ENCODE data around the gene NKG7. TPM values are rescaled to one million over a fixed set of nuclear protein-coding genes. Genes with fewer than 3 reads are reported as not detected.

The NKG7 gene
- total and polyA plus RNA-seq, 2 experiments from 2014 or later: not detected

DNA sequence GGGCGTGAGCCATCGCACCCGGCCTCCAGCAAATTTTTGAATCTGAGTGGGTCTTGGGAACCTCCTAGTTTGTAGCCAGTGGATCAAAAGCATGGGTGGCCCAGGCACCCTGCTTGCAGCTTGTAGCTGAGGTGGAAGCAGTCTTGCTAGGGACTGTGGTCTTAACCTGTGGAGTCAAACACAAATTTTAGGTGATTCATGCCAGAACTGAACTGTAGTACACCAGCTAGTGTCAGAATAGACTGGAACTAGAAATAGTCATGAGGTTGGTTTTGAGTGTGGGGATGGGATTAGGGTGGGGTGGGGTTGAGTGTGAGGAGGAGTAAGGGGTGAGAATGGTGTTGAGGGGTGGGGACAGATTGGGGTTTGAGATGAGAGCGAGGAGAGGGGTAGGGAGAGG, 9.6 kb upstream of the NKG7 start (continued):
- TF ChIP-seq, protein P1, sequence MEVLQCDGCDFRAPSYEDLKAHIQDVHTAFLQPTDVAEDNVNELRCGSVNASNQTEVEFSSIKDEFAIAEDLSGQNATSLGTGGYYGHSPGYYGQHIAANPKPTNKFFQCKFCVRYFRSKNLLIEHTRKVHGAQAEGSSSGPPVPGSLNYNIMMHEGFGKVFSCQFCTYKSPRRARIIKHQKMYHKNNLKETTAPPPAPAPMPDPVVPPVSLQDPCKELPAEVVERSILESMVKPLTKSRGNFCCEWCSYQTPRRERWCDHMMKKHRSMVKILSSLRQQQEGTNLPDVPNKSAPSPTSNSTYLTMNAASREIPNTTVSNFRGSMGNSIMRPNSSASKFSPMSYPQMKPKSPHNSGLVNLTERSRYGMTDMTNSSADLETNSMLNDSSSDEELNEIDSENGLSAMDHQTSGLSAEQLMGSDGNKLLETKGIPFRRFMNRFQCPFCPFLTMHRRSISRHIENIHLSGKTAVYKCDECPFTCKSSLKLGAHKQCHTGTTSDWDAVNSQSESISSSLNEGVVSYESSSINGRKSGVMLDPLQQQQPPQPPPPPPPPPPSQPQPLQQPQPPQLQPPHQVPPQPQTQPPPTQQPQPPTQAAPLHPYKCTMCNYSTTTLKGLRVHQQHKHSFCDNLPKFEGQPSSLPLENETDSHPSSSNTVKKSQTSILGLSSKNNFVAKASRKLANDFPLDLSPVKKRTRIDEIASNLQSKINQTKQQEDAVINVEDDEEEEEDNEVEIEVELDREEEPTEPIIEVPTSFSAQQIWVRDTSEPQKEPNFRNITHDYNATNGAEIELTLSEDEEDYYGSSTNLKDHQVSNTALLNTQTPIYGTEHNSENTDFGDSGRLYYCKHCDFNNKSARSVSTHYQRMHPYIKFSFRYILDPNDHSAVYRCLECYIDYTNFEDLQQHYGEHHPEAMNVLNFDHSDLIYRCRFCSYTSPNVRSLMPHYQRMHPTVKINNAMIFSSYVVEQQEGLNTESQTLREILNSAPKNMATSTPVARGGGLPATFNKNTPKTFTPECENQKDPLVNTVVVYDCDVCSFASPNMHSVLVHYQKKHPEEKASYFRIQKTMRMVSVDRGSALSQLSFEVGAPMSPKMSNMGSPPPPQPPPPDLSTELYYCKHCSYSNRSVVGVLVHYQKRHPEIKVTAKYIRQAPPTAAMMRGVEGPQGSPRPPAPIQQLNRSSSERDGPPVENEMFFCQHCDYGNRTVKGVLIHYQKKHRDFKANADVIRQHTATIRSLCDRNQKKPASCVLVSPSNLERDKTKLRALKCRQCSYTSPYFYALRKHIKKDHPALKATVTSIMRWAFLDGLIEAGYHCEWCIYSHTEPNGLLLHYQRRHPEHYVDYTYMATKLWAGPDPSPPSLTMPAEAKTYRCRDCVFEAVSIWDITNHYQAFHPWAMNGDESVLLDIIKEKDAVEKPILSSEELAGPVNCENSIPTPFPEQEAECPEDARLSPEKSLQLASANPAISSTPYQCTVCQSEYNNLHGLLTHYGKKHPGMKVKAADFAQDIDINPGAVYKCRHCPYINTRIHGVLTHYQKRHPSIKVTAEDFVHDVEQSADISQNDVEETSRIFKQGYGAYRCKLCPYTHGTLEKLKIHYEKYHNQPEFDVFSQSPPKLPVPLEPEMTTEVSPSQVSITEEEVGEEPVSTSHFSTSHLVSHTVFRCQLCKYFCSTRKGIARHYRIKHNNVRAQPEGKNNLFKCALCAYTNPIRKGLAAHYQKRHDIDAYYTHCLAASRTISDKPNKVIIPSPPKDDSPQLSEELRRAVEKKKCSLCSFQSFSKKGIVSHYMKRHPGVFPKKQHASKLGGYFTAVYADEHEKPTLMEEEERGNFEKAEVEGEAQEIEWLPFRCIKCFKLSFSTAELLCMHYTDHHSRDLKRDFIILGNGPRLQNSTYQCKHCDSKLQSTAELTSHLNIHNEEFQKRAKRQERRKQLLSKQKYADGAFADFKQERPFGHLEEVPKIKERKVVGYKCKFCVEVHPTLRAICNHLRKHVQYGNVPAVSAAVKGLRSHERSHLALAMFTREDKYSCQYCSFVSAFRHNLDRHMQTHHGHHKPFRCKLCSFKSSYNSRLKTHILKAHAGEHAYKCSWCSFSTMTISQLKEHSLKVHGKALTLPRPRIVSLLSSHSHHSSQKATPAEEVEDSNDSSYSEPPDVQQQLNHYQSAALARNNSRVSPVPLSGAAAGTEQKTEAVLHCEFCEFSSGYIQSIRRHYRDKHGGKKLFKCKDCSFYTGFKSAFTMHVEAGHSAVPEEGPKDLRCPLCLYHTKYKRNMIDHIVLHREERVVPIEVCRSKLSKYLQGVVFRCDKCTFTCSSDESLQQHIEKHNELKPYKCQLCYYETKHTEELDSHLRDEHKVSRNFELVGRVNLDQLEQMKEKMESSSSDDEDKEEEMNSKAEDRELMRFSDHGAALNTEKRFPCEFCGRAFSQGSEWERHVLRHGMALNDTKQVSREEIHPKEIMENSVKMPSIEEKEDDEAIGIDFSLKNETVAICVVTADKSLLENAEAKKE (CRISPR knock-in tag; IDR thresholded peaks at IDR 0.05): no peak
- TF ChIP-seq ZNF331 (CRISPR knock-in tag; IDR thresholded peaks at IDR 0.05; ENCODE audit: low read depth): no peak

DNA sequence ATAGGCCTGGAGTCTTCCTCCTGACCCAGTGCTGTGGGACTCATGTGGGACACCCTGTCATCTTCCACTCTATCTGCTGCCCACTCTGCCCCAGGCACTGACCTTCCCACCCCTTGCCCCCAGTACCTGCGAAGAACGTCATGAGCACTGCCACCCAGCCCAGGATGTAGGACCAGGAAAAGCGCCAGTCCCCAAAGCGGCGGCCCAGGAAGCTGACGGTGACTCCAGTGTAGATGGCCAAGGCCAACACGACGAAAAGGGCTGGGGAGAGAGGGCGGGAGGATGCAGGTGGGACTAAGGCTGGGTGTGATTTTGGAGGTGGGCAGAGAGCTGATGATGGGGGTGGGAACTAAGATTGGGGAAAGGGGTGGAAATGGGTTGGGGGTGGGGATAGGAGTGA, 7.9 kb upstream of the NKG7 start:
- Histone ChIP-seq H3F3A (replicated peaks; ENCODE audit: low read depth) (no peaks in the 10 kb centered on the region), H3K27ac (ENCODE audit: low read depth) (no peak overlapping the region), H3K27me3 (ENCODE audit: insufficient read depth) (no peaks in the 10 kb centered on the region), H2AFZ (no peak overlapping the region), H3K9me2 (ENCODE audit: insufficient read depth) (no peaks in the 10 kb centered on the region), H3K4me1 (ENCODE audit: insufficient read depth) (no peaks in the 10 kb centered on the region), H4K20me1 (replicated peaks; ENCODE audit: insufficient read depth) (no peaks in the 10 kb centered on the region), H3K4me3 (no peak overlapping the region), H3K79me2 (replicated peaks; ENCODE audit: insufficient read depth) (no peaks in the 10 kb centered on the region), H3K36me3 (ENCODE audit: insufficient read depth) (peaks cover 5% of the 10 kb centered on the region; the same call in 1 of the 2 replicates), H3K4me2 (no peak overlapping the region)
- Mint-ChIP-seq H3K27ac (no peak overlapping the region), H3K4me3 (no peak overlapping the region), H3K9me3 (peaks cover 28% of the 10 kb centered on the region), H3K4me1 (no peaks in the 10 kb centered on the region), H3K27me3 (ENCODE audit: insufficient read depth, low read depth, poor library complexity) (peaks cover 3% of the 10 kb centered on the region), H3K36me3 (ENCODE audit: low read depth) (peaks cover 12% of the 10 kb centered on the region; the same call in 2 of the 3 replicates)
- ATAC-seq (no peak), DNase-seq (ENCODE audit: low spot score) (no peak)
- no peak for TF ChIP-seq EZH2phosphoT487 (IDR thresholded peaks at IDR 0.05; ENCODE audit: unreplicated experiment)
- TF ChIP-seq, protein P1 (CRISPR knock-in tag; IDR thresholded peaks at IDR 0.05): no peak
- no peak for TF ChIP-seq POLR2AphosphoS5 (IDR thresholded peaks at IDR 0.05; ENCODE audit: low read depth)
- TF ChIP-seq, protein P2, sequence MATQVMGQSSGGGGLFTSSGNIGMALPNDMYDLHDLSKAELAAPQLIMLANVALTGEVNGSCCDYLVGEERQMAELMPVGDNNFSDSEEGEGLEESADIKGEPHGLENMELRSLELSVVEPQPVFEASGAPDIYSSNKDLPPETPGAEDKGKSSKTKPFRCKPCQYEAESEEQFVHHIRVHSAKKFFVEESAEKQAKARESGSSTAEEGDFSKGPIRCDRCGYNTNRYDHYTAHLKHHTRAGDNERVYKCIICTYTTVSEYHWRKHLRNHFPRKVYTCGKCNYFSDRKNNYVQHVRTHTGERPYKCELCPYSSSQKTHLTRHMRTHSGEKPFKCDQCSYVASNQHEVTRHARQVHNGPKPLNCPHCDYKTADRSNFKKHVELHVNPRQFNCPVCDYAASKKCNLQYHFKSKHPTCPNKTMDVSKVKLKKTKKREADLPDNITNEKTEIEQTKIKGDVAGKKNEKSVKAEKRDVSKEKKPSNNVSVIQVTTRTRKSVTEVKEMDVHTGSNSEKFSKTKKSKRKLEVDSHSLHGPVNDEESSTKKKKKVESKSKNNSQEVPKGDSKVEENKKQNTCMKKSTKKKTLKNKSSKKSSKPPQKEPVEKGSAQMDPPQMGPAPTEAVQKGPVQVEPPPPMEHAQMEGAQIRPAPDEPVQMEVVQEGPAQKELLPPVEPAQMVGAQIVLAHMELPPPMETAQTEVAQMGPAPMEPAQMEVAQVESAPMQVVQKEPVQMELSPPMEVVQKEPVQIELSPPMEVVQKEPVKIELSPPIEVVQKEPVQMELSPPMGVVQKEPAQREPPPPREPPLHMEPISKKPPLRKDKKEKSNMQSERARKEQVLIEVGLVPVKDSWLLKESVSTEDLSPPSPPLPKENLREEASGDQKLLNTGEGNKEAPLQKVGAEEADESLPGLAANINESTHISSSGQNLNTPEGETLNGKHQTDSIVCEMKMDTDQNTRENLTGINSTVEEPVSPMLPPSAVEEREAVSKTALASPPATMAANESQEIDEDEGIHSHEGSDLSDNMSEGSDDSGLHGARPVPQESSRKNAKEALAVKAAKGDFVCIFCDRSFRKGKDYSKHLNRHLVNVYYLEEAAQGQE (IDR thresholded peaks at IDR 0.05; ENCODE audit: unreplicated experiment): no peak
- TF ChIP-seq EZH2 (IDR thresholded peaks at IDR 0.05; ENCODE audit: low read depth, unreplicated experiment): no peak
